ENCODE data around the gene GLOD4.
A peak's percentile ranks its signal among the peaks of the same experiment; 100 is the strongest.
"Not testable (repeated sequence)": the region's sequence is repeated elsewhere in the genome, so short reads cannot be mapped to it uniquely, and the experiment has no call there.

Gene GLOD4, protein sequence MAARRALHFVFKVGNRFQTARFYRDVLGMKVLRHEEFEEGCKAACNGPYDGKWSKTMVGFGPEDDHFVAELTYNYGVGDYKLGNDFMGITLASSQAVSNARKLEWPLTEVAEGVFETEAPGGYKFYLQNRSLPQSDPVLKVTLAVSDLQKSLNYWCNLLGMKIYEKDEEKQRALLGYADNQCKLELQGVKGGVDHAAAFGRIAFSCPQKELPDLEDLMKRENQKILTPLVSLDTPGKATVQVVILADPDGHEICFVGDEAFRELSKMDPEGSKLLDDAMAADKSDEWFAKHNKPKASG

DNA sequence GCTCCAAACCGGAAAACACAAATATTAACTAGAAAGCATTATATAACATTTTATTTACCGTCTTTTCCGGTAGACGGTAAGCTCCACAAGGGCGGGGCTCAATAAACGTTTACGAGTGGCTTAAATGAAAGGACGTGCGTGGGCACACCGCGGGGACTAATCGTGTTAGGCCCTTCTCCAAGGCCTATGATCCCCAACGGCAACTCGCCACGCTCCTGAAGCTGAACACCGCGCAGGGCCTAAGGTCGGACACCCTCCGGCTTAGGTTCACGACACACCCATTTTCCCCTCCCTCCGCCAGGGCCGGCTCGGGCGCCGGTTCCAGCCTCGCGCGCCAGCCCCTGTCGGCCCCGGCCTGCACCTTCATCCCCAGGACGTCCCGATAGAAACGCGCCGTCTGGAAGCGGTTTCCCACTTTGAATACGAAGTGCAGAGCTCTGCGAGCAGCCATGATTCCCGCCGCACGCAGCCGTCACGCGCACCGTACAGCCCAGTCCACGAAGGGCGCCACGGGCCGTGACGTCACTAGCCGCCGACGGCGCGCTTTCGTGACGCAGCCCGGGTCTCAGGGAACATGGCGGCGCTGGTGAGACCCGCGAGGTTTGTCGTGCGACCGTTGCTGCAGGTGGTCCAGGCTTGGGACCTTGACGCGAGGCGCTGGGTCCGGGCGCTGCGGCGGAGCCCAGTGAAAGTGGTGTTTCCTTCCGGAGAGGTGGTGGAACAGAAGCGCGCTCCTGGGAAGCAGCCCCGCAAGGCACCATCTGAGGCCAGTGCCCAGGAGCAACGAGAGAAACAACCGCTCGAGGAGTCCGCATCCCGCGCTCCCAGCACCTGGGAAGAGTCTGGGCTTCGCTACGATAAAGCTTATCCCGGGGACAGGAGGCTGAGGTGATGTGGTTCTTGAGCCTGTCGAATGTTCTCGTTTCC lies at the start of gene GLOD4, which contains the start of gene MRM3:
Gene GLOD4, minus strand, starts transcription at position 476 of the 927 bp plus-strand sequence. Its CDS starts 25 bp downstream, at position 451.
Gene MRM3, plus strand, starts transcription at position 549 of the 927 bp plus-strand sequence. Its CDS starts 26 bp downstream, at position 575.
- DNase-seq, result peak; percentile 81

DNA sequence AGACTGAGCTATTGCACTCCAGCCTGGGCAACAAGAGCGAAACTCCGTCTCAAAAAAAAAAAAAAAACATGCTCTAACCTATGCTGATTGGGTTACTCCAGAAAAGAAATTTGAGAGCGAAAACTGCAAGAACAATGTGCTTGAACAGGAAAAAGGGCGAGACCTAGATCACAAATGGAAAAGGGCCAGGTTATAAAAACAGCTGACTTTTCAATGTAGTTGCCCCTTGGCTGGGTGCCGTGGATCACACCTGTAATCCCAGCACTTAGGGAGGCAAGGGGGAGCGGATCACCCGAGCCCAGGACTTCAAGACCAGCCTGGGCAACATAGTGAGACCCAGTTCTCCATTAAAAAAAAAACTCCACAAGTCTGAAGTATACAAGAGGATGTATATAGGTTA lies 48.9 kb upstream of the GLOD4 start:
- DNase-seq, result no peak

DNA sequence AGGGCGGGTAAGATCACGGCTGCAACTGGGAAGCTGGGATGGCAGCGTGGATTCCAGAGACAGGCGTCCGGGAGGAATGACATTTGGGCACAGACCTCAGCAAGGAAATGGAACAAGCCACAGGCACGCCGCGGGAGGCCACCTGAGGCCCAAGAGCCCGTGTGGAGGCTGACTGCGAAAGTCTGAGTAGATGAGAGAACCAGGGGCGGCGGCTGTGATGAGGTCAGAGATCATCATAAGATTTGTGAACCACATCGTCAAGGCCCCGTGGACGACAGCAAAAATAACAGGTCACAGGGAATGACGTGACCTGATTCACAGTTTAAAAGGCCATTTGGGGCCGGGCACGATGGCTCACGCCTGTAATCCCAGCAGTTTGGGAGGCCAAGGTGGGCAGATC lies 48.3 kb upstream of the GLOD4 start:
- no peak for DNase-seq

DNA sequence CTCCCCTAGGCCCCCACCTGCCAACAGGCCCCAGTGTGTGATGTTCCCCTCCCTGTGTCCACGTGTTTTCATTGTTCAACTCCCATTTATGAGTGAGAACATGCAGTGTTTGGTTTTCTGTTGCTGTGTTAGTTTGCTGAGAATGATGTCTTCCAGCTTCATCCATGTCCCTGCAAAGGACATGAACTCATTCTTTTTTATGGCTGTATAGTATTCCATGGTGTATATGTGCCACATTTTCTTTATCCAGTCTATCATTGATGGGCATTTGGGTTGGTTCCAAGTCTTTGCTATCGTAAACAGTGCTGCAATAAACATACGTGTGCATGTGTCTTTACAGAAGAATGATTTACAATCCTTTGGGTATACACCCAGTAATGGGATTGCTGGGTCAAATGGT lies 47.5 kb upstream of the GLOD4 start:
- not testable (repeated sequence) for DNase-seq

DNA sequence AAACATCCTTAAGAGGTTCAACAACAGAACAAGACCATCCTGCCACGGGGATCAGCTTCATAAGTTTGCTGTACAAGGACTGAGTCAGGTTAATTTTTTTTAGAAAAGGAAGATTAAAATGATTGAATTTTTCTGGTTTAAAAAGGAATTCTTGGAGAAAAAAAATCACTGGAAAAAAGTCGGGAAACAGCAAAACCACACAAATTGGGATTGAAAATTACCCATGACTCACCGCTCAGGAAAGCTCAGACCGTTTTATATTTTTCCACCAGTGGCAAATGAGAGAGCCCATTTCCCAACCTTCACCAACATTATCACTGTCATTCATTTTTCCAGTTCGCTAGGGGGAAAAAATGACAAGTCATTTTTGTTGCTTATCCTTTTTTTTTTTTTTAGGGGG lies 46.7 kb upstream of the GLOD4 start:
- no peak for DNase-seq

DNA sequence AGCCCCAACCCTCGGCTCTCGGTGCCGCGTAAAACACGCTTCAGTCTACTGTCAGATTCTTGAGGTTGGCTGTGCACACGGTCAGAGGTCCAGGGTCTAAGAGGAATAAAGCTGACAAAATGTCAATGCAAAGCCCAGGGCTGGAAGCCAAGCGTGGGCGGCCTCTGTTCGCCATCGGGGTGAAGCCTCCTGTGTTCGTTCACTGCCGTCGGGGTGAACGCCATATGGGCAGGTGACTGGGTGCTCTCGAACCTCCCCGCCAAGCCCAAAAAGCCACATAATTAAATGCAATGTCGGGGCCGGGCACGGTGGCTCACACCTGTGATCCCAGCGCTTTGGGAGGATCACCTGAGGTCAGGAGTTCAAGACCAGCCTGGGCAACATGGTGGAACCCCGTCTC lies 44.7 kb upstream of the GLOD4 start:
- DNase-seq, result no peak

DNA sequence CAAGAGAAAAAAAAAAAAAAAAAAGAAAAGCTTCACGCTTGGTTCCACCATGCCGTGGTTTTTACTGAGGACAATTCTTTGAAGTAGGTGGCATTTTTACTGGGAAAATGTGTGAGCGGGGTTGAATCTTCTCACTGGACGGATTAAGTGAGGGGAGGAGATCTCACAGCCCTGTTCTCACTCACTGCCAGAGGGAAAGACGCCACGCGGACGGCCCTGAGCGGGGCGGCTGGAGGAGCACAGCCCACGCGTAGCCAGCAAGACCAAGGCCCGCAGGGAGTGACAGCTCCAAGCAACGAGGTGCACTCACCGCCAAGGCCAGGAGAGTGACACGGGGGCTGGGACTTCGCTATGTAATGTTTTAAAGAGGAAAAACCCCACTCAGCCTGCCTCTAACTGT lies 43.1 kb upstream of the GLOD4 start:
- DNase-seq, result no peak

DNA sequence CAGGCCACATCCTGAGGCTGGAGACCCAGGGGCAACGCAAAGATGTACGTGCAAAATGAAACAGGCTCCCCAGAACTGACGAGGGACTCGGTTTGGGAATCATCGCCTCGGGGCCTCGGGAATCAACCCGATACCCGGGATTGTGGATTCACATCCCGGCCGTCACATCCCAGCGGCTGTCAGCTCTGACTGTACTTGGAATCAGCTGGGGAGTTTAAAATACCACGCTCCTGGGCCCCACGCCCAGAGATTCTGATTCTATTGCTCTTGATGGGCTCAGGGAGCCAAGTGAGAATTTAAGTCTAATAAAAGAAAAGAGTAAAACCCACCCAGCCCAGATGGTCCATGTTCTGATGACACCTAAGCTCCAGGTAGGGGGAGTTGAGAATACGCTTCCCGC lies 42.3 kb upstream of the GLOD4 start:
- DNase-seq, result no peak

DNA sequence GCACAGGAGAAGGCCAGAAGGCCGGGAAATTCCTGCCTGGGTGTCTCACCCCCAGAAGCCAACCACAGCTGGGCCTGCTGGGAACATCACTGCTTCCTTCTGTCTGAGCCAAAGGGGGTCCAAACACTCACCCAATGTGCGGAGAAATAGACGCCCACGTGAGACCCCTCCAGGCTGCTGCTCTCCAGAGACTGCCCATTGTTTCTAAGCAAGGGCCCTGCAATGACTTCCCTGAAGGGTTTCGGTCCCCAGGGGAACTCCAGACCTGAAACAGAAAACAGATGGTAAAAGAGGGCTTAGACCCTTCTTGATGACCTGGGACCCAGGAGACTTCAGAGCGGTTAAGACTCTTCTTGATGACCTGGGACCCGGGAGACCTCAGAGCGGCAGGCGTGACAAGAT lies 41.4 kb upstream of the GLOD4 start:
- DNase-seq, result no peak

DNA sequence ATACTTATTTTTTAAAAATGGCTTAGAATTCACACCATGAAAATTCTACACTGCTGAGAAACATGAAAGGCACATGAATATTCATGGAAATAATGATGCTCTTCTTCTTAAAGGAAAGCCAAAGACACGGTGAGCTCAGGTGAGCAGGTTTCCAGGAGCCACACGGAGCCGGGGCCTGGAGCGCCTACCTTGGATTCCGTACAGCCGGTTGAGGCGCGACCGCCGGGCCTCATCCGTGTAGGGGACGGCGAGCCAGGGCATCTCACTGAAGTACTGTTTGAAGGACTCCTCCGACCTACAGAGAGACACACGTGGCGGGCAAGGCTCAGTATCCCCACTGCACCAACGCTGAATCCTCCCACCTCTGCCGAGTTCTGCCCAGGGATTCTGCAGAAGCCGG lies 37.2 kb upstream of the GLOD4 start:
- DNase-seq, result no peak

DNA sequence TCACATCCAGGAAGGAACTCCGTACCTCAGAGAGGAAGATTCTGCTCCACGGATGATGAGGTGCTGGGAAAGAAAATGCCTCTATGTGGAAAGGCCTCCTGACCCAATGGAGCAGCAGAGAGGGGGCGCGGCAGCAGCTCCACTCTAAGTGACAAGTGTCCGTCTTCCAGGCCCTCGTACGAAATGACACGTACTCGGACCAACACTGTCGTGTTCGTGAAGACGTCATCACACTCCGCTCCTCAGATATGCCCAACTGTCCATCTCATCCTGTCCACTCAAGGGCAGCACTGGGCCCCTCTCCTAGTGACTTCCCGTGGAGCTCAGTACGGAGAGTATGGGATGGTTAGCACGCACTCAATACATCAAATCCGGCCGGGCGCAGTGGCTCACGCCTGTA lies 32.3 kb upstream of the GLOD4 start:
- no peak for DNase-seq

DNA sequence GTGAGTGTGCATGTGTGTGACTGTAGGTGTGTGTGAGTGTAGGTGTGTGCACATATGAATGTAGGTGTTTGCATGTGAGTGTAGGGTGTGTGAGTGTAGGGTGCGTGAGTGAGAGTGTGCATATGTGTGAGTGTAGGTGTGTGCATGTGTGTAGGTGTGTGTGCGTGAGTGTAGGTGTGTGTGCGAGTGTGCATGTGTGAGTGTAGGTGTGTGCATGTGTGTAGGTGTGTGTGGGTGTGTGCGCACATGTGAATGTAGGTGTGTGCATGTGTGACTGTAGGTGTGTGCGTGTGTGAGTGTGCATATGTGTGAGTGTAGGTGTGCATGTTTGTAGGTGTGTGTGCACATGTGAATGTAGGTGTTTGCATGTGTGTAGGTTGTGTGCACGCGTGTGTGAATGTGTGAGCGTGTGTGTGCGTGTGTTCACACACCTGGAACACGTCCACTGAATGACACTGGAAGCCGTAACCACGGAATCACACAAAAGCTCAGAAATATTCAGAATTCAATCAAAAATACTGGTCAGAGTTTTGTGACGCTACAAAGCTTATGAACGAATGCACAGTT lies 30.6 kb upstream of the GLOD4 start:
- DNase-seq, result no peak

DNA sequence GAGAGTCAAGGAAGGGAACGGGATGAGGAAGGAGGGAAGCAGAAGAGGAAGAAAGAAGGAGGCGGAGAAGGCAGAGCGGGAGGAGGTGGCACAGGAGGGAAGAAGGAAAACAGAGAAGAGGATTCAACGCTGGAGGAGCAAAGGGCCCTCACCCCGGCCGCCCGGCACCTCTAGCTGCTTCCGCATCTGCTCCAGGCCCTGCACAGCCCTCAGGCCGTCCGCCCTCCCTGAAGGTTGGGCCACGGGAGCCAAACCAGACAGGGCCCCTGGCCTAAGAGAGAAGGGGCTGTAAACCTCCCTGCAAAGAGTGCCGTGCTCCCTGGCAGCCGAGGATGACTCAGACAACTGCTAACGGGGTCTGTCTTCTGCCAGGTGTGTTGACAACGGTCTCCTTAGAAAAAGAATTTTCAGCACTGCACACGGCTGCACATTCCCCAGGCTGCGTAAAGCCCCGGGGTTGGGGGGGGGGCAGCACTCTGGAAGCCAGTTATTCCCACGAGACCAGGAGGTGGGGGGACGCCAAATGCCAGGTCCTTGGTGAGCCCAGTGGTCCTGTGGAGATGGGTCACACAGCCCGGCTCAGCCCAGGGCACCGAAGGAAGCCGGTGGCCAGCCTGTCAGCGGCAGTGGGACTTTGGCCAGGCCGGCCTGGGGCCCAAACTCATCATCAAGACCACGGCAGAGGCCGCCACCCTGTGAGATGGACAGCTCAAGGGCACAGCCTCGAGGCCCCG lies 29.1 kb upstream of the GLOD4 start:
- no peak for DNase-seq

DNA sequence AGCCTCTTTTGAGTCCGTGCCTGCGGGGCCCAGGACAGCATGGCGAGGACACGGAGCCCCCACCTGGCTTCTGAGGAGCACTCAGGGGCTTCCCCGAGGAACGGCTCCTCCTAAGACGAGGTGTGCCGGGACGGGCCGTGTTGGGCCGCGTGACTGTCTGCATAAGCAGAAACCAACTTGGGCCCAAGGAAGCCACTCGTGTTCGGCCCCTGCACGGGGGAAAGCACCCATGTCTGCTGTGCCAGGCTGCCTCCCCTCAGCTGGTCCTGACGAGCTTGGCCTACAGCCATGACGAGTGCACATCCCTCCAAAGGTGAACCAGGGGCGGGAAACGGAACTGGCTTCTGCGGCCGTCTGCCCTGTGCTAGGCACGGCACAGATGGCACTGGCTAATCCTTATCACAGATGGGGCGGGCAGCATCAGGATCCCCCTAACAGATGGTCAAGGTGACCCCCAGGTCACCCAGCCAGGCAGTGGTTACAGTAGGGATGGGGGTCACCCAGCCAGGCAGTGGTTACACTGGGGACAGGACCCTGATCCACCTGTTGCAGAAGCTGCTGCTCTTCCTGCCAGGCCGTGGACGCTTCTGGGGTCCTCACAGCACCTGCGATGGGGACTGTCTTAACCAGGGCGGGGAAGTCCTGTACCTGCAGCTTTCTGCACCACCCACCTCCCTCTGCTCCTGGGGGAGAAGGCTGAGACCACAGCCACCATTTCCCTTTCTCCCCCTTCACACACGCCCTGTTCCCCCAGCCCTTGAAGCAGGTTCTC lies 25.6 kb upstream of the GLOD4 start:
- no peak for DNase-seq

DNA sequence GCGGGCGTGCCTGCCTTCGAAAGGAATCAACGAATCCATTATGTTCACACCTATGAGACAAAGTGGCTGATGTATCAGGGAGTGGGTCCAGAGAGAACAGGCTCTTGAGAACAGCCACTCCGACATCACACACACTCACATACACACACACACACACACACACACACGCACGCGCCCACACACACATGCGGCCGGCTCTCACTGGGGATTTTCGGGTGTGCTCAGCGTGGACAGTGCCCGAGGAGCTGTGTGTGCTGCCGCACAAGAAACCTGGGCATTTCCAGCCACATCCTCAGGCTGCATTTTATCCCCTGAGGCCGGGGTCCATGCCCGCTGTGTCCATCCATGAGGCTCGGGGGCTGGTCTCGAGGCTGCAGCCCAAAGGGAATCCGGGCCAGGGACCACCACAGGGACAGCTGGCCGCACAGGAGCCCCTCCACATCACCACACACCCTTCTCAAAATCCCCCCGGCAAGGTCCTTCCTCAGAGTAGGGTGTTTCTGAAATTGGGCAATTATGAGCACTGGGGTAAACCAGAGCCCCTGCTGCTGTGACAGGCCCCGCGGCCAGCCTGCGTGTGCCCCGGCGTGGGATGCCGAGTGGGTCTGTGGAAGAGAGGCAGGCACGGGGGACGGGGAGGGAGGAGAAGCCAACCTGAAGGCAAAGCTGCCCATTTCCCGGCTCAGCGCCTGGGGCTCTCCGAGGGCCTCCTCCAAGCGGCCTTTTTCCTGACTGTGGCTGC lies 24.9 kb upstream of the GLOD4 start:
- no peak for DNase-seq

DNA sequence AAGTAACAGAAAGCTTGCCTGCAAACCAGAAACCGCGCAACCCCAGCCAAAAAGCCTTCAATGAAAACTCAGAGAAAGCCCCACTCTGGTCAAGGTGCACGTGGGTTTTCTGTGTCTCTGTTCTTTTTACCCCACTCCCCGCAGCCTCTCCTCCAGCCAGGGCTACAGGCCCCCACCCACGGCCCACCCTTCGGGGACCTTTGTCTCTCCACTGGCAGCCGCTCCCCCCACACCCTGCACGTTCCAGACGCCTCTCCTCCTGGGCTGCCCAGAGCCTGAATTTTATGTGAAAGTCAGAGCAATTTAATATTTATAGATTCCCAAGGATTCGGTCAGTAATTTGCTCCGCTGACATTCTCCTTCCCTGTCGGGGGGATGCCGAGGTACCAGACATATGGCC lies 24.3 kb upstream of the GLOD4 start:
- DNase-seq, result no peak

DNA sequence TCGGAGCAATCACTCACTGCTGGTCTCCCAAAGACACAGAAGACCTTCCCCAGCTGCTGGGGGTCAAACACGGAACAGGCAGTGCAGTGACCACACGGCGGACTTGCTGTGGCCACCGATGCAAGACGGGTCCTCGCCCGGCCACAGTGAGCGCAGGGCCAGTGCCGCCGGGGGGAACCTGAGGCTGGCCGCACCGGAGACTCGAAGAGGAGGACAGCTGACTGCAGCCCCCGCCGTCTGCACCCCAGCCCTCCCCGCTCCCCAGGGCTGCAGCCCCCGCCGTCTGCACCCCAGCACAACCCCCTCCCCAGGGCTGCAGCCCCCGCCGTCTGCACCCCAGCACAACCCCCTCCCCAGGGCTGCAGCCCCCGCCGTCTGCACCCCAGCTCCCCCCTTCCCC lies 23.8 kb upstream of the GLOD4 start:
- not testable (repeated sequence) for DNase-seq

DNA sequence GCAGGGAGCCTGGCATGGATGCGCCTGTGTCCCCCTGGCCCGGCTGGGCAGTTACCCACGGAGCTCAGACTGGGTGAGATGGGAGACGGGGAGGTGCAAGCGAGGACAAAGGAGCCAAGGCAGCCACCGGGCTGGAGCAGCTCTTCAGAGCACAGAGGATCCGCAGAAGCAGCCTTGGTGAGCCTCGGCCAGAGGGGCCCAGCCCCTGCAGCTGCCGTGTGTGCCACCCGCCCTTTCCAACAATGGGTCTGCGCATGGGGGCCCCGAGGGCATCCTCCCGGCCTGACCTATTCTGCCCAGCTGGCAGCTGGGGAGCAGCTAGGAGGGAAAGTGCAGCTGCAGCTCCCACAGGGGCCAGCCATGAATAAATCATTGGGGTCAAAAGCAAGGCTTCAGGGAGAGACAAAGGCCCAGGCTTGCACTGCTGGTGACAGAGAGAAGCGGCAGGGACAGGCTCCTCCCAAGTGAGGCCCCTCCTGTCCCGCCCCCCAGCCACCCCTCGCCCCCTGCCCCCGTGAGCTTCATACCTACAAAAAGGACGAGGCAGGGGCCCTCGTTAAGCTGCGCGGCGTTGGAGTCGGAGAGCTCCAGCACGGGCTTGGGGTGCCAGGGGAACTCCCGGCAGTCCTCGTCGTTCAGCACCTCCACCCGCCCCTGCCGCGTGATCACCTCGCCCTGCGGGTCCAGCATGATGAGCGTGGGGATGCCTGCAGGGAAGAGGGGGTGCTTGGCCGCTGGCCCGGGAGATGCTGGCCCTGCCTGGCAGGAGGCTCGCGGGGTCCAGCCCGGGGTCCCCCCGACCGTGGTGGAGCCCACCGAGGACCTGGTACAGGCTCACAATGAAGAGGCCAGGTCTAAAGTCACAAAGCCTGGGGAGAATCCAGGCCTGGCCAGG lies 22.7 kb upstream of the GLOD4 start:
- DNase-seq, result no peak

DNA sequence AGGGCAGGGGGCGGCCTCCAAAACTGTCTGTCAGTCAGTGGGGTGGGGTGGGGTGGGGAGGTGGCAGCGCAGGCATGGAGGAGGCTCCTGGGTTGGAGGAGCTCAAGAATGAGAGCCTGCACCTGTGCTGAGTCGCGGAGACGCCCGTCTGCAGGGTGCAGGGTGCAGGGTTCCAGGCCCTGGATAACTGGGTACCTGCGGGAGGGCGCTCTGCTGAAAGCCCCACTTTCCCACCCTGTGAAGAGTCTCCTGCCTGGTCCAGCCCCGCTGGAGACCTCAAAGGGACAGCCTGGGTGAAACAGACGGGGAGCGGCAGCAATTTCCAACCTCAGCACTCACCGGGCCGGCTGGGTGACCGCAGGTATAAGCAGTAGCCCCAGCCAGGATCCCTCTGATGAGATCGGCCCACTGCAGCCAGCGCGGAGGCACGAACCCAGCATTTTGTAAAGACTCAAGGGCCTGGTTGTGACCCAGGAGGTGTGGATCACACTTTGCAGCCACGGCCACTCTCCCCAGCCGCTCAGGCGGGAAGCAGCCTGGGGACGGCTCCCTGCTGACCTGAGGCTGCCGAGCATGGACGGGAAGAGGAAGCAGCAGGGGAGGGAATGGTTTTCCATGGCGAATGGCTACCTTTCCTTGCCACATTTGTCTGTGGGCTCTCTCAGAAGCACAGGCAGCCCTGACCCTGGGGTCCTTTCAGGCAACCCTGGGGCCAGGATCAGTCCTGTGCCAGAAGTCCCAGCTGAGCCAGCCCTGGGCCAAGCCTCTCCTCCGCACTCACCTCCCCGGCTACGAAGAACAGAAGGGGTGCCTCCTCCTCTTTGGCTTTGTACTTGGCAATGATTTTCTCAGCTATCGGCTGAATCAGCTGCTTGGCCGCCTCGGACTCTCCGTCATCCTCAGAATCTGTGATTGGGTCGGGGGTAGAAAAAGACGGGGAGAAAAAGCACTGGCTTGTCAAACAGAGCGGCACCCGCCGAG lies 21.1 kb upstream of the GLOD4 start:
- DNase-seq, result no peak

Data from HCEC 1CT (cell line).